ENCODE data around the gene HACD2.
"Not testable (repeated sequence)": the region's sequence is repeated elsewhere in the genome, so short reads cannot be mapped to it uniquely, and the experiment has no call there.

Gene HACD2

DNA sequence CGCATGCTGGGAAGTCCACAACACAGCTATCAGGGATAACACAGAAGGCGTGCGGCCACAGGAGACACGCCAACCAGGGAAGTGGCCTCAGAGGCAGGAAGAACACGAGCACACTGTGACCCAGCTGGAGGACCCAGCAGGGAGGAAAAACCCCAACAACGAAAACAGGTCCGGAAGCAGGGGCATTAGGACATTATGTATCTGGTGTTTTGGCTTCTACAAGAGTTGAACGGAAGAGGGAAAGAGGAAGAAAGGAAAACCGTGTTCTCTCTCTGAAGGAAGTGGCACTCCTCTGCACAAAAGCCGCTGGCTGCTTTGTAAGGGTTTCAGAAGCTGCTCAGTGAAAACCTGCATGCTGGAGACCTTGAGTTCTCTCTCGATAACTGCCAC is 61.8 kb downstream of the HACD2 start:
- FAIRE-seq = no peak

- FAIRE-seq = no peak
These were observed 62.4 kb downstream of the HACD2 start for GRCh38 chr3:123522320-123523022.

- FAIRE-seq = no peak
These were observed 63.5 kb downstream of the HACD2 start for GRCh38 chr3:123521179-123521969.

DNA sequence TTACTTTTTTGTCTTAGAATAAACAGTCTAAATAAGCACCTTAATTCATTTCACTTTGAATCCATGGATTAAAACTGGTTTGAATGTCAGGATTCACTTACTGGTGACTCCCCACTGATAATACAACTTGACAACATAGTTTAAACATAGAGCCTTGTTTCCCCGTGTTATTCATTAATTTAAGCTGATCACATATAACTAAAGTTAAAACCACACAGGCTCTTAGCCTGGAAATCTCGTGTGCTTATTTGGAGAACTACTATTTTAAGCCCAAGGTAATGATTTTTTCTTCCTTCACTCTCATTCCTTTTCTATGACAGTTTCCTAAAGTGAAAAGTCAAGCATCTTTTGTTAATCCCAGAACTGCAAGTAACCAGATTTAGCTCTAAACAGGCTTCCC is 64.2 kb downstream of the HACD2 start:
- FAIRE-seq = no peak

GRCh38 chr3:123518892-123519485 is 65.9 kb downstream of the HACD2 start:
- no peak for FAIRE-seq

GRCh38 chr3:123511726-123512125 is 73.1 kb downstream of the HACD2 start:
- no peak for FAIRE-seq

- FAIRE-seq = no peak
These were observed 73.8 kb downstream of the HACD2 start for GRCh38 chr3:123511084-123511483.

- peak; percentile 45 for FAIRE-seq
These were observed 76.7 kb downstream of the HACD2 start for GRCh38 chr3:123508178-123508577.

GRCh38 chr3:123505820-123506219 is 79.0 kb downstream of the HACD2 start:
- no peak for FAIRE-seq

DNA sequence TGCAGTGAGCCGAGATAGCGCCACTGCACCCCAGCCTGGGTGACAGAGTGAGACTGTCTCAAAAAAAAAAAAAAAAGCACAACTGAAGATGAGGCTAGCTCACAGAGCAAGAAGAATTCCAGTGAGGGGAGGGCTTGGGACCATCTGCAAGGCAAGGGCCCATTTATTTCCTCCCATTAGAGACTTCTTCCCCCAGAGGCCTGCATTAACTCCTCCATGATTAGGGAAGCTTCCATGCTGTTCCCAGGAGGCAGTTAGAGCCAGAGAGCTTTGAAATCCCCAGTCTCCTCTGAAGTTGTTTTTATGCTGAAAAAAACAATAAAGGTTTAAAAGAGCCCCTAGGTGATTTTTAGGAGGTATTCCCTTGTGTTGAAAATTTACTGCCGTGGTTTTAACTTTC is 81.7 kb downstream of the HACD2 start:
- no peak for FAIRE-seq

DNA sequence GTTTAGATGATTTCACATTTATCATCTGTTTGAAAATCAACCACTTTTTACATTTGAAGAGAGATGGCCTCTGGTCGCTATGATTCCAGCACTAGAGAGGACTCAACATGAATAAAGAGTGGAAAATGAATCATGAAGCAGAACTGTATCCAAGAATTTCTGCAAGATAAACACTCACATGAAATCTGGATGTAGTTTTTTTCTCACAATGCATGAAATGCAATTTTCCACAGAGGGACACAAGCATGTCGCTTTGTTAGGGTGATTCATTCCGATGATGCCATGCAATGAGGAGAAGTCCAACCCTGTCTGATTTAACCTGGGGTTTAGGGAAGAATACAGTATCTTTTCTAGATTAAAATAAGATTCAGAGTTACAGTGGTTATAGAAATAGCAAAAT is 85.5 kb downstream of the HACD2 start:
- no peak for FAIRE-seq

- no peak for FAIRE-seq
These were observed 86.1 kb downstream of the HACD2 start for GRCh38 chr3:123498761-123499160.

DNA sequence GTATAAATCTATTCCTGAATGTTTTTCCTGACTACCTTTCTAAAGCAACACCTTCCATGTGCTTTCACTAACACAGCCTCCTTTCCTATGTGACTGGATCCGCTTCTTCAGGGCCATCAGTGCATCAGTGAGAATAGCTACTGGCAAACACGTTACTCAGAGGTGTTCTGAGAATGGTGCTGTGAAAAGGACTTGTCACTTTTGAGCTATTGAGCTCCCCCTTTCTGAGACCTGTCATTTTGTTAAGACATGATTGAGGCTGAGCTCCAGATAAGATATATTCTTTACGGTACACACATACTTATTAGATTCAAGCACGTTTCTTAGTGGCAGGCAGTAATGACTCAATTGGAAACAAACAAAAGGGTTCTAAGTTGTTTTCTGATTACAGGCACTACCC is 90.9 kb downstream of the HACD2 start:
- no peak for FAIRE-seq

GRCh38 chr3:123491966-123492587 is 92.8 kb downstream of the HACD2 start:
- FAIRE-seq = no peak

GRCh38 chr3:123489400-123490004 is 95.4 kb downstream of the HACD2 start:
- FAIRE-seq = peak; percentile 31

DNA sequence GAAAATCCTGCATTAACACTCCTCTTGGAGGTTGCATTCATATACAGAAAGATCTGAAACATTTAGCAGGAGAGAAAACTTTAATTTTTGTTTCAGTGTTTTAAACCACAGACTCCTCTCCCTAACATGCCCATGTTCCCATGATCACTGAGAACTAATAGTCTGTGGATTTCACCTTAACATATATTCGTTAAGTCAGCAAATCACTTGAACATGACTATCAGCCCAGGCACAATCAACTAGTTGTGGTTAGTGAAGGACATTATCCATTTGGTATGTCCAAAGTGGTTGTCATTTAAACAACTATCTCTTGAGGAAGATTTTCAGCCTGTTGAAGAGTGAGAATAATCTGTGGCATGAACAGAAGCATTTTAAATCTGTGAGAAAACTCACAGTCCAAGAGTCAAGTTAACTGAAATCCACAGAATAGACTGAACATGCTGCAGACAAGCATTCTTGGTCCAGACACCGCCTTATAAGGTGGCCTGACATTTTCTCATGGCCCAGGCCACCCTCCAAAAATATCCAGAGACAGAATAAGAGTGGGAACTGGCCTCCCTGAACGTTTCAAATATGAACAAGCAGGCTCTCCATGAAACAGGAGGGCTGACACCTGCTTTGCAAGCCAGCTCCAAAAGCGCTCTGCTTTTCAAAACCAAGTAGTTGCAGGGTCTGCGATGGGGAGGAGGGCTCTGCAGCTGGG is 96.1 kb downstream of the HACD2 start:
- FAIRE-seq = no peak

DNA sequence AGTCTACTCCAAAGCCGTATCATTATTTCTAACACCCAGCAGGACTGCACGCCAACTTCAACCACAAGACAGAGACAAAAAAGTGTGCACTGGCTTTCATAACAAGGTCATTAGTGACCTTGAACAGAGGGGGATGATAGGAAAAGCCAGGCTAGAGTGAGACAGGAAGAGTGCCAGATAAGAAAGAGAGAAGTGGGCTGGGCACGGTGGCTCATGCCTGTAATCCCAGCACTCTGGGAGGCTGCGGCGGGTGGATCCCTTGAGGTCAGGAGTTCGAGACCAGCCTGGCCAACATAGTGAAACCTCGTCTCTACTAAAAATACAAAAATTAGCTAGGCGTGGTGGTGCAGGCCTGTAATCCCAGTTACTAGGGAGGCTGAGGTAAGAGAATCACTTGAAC is 97.8 kb downstream of the HACD2 start:
- FAIRE-seq = not testable (repeated sequence)

GRCh38 chr3:123486460-123486859 is 98.4 kb downstream of the HACD2 start:
- no peak for FAIRE-seq

DNA sequence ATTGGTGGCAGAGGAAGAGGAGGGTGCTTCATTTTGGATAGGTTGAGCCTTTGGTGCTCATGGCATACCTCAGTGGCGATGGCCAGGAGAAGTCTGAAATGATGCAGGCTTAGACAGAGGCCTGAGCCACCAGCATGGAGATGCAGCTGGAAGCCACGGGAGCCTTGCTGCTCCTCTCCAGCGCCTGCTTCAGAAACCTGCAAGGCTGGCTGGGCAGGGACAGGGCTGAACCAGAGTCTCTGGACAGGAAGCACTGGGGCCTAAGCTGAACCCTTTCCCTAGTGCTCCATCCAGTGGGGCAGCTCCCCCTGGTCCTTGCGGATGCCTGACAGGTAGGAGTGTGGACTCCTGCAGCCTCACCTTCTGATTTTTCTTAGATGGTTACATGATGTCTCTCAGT is 99.3 kb downstream of the HACD2 start:
- no peak for FAIRE-seq

GRCh38 chr3:123483146-123483545 is 101.7 kb downstream of the HACD2 start:
- no peak for FAIRE-seq

GRCh38 chr3:123481722-123482457 is 103.0 kb downstream of the HACD2 start:
- no peak for FAIRE-seq

DNA sequence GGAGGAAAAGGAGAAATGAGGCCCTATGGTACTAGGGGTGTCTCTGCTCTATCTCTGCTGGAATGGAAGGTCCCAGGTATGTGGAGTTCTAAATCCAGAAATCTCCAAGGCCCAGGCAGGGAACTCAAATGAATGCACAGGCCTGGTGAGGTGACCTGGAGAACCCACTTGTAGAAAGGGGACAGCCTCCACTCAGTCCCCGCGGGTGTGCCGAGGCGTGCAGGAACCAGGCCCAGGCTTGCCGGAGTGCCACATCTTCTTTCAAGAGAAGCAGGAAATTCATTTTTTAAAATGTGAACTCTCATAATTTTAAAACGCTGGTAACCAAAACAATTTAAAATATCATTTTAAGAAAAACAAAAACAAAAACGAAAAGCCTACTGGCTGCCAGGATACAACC is 103.8 kb downstream of the HACD2 start:
- FAIRE-seq = no peak

Measured in endometrium (tissue), 2 donors.